GM03348 (cell line): ENCODE results near the gene TBC1D7.
A peak's percentile ranks its signal among the peaks of the same experiment; 100 is the strongest.

Experiments used
- DNase-seq: peaks from one replicate; pipeline ENCODE4 v3.0.0; 2012; ENCODE audit warnings: low spot score

Gene TBC1D7

GRCh38 chr6:13272131-13273046 is 55.9 kb downstream of the TBC1D7 start:
- DNase-seq, result no peak

- DNase-seq, result peak; percentile 74
Measured at GRCh38 chr6:13268913-13269518, 59.3 kb downstream of the TBC1D7 start.

GRCh38 chr6:13267142-13267651 is 61.1 kb downstream of the TBC1D7 start:
- no peak for DNase-seq

GRCh38 chr6:13263669-13264068 is 64.7 kb downstream of the TBC1D7 start:
- DNase-seq, result no peak

GRCh38 chr6:13262302-13263230 is 65.8 kb downstream of the TBC1D7 start:
- DNase-seq, result no peak

- no peak for DNase-seq
Measured at GRCh38 chr6:13261464-13261994, 66.8 kb downstream of the TBC1D7 start.

- DNase-seq, result no peak
Measured at GRCh38 chr6:13260831-13261230, 67.5 kb downstream of the TBC1D7 start.

GRCh38 chr6:13260101-13260598 is 68.2 kb downstream of the TBC1D7 start:
- DNase-seq, result no peak

GRCh38 chr6:13259393-13259792 is 68.9 kb downstream of the TBC1D7 start:
- no peak for DNase-seq

GRCh38 chr6:13256266-13257001 is 71.9 kb downstream of the TBC1D7 start:
- no peak for DNase-seq
